Fibroblast of the aortic adventitia (primary cell): ENCODE results near the gene PSENEN. TPM values are rescaled to one million over a fixed set of nuclear protein-coding genes. Genes with fewer than 3 reads are reported as not detected.

Source experiments
- DNase-seq: peaks from one replicate; pipeline ENCODE4 v3.0.0-alpha.2; 2010; ENCODE audit warnings: low read depth
- H3K4me3 ChIP-seq: 2 replicates; pipeline ENCODE4 v1.5.1; 2011; ENCODE audit warnings: low read depth, mild to moderate bottlenecking, control low read depth, low read length, moderate library complexity
- total RNA-seq: library from RNA; depleted of rRNA; stranded (reverse); fragments of >200 nt; gene quantifications from 2 replicates; pipeline ENCODE4 v1.2.3, GENCODE V29; 2012; ENCODE audit warnings: low replicate concordance
- TF ChIP-seq, protein P1 (sequence below): IDR thresholded peaks from 2 replicates; pipeline ENCODE4 v1.5.1; 2011; ENCODE audit warnings: mild to moderate bottlenecking, low read length, control low read depth, inconsistent platforms; ENCODE audit not compliant: insufficient read depth

Gene PSENEN
- total RNA-seq, 1 donor, result 19.5 TPM

DNA sequence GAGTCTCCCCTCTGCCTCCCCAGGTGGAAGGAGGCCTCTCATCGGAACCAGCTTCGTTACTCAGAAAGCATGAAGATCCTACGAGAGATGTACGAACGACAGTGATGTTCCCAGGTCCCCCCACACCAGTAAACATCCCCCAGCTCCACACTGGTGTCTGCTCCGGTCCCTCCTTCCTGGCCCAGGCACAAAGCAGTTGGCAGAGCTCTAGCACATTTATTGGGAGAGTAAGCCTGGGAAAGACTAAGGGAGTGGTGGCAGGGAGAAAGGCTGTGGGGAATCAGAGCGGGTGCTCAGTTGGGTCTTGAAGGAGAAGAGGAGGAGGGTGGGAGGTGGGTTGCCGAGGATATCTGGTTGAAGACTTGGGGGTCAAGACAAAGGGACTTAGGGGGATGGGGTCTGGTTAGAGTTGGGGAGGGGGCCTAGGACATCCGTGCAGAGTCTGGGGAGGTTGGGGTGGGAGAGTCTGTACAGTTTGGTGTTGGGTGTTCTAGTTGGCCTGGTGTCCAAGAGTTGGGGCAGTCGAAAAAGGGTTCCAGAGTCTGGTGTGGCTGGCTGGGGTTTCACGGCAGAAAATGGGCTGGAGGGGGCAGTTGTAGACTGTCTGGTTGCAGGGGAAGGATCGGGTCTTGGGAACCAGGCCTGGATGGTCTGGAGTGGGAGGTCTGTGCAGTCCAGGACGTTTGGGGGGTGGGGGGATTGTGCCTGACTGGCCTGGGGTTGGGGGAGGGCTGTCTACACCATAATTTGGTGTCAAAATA, 9.1 kb downstream of the PSENEN start:
- peak; percentile 31 for DNase-seq

DNA sequence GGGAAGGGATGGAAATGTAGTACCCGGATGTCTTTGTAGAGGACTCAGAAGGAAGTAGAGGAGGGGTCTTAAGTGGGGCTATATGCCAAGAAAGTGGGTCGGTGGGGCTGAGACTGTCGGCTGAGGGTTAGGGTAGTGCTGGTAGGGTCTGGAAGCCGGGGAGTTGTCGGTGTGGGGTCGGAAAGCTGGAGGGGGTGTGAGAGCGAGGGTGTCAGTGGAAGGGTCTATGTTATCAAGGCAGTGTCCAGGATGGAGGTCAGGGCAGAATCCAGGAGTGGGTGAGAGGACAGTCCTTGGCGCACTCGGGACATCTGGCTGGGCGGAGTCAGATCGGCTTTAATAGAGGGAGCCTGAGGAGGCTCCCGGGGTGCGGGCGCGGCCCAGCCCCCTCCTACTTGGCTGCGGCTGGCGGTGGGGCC, 9.7 kb downstream of the PSENEN start:
- TF ChIP-seq, protein P1, sequence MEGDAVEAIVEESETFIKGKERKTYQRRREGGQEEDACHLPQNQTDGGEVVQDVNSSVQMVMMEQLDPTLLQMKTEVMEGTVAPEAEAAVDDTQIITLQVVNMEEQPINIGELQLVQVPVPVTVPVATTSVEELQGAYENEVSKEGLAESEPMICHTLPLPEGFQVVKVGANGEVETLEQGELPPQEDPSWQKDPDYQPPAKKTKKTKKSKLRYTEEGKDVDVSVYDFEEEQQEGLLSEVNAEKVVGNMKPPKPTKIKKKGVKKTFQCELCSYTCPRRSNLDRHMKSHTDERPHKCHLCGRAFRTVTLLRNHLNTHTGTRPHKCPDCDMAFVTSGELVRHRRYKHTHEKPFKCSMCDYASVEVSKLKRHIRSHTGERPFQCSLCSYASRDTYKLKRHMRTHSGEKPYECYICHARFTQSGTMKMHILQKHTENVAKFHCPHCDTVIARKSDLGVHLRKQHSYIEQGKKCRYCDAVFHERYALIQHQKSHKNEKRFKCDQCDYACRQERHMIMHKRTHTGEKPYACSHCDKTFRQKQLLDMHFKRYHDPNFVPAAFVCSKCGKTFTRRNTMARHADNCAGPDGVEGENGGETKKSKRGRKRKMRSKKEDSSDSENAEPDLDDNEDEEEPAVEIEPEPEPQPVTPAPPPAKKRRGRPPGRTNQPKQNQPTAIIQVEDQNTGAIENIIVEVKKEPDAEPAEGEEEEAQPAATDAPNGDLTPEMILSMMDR, result no peak
- no peak for DNase-seq
- peak overlapping the region; percentile 91 for H3K4me3 ChIP-seq

More for the DNA sequence above, 9.1 kb downstream of the PSENEN start:
- TF ChIP-seq, protein P1, result no peak
- peak overlapping the region; percentile 91 for H3K4me3 ChIP-seq

DNA sequence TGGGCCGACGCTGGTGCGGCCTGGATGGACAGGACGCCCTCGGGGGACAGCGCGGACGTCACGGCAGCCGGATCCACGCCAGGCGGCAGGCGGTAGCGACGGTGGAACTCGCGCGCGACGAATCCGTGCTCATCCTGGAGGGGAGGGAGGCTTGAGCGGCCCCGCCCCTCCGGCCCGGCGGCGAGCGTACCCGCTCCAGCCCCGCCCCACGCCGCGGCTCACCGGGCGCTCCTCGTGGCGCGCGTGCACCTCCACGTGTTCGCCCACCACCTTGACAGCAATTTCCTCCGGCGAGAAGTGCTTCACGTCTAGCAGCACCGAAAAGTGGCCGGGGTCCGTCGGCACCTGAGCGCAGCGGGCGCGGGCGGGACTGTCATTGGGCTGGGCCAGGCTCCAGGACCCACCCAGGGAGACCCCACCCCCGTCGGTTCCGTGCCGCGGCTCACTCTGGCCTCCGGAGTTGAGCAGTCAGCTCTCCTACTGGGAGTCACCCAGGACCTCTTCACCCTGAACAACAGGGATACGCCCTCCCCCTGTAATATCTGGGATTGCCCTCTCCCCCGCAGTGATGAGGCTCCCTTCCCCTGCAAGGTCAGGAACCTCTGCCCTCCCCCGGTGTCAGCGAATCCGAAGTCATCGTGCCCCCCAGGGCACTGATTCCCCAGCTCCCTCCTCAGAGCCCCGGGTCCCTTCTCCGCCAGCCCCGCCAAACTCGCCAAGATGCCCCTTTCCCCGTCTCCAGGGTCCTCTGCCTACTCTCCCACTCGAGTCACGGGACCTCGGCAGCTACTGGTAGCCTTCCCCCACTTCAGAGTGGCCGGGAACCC, 10.3 kb downstream of the PSENEN start:
- TF ChIP-seq, protein P1, result no peak
- peak overlapping the region; percentile 91 for H3K4me3 ChIP-seq
- DNase-seq, result peak; percentile 85

DNA sequence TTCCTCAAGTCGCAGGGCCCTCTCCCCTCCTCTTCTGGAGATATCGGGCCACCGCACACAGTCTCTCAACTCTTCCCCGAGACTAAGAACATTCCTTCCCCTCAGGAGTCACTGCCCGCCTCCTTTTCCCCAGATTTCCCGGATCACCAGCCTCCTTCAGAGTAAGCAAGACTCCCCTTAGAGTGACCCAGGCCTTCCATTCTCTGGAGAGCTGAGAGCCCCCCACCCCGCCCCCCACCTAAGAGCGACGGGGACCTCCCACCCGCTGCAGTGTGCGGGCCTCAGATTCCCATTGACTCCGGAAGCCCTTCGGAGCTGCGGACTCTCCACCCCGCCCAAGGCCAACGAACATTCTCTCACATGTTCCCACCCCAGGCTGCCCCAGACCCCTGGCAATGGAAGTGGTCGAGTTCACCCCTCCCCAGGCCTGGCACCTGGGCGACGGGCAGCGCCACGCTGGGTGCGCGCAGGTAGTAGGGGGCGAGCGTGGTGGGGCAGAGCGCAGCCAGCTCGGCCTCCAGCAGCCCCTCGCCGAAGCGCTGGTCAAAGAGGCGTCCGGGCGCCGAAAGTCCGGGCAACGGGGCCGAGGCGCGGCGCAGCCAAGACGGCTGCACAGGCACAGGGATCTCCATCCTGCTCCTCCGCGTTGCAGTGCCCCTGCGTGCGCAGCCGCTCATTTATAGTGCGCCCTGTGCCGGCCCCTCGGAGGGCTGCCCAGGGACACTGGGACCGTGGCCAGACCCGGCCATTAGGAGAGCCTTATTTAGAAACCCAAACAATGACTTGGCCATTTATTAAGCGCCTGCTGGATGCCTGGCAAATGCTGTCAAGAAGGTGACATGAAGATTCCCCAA, 11.2 kb downstream of the PSENEN start, which contains the start of gene HSPB6:
Gene HSPB6 (minus strand): TSS at position 653 of the 854 bp plus-strand sequence. CDS start 21 bp downstream, at position 632.
- peak; percentile 49 for DNase-seq
- TF ChIP-seq, protein P1, result no peak
- peak within 1 kb of the TSS; percentile 91 for H3K4me3 ChIP-seq

DNA sequence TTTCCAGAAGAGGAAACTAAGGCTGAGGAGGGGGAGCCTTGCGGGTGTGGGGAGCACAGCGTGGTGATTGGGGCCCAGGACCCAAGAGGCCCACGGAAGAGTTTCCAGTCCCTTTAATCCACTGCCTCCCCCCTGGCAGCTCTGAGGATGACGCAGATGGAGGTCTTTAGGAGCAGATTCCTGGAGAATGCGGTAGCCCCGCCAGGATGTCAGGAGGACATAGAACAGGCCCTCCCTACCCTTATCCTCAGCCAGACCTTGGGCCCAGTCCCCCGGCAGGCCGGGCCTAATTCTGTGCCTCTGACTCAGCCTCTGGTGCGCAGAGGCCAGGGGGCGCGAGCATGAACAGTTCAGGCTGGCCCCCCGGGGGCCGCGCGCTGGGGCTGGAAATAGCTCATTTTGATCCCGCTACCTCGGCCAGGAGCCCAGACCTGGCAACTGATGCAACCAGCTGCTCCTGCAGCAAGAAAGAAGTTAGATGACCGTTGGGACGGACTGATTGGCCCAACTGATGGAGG, 11.8 kb downstream of the PSENEN start:
- H3K4me3 ChIP-seq, result peak overlapping the region; percentile 91
- TF ChIP-seq, protein P1, result no peak
- peak; percentile 100 for DNase-seq
